ENCODE measurements around the gene ITGA3. TPM values are rescaled to one million over a fixed set of nuclear protein-coding genes. Genes with fewer than 3 reads are reported as not detected.
A peak's percentile ranks its signal among the peaks of the same experiment; 100 is the strongest.

The ITGA3 gene
- polyA plus RNA-seq (2011; rRNA removed), result 71.9 and 184 TPM in 2 replicates
- 179 and 204 TPM in 2 replicates for polyA minus RNA-seq (2011; rRNA and poly(A)+ RNA removed)

- no peaks in the 10 kb centered on the region for H3K27me3 ChIP-seq (ENCODE audit: control insufficient read depth, insufficient read depth, low read length)
- no peak for TF ChIP-seq CTCF (IDR thresholded peaks at IDR 0.05; ENCODE audit: insufficient read depth, low read depth, low read length)
- DNase-seq (ENCODE audit: low read depth), result no peak
- POLR2A ChIA-PET, result interaction anchor here (1.1 kb wide), 1 partner anchor 28 kb away, joined by 4 read pairs; no protein-coding TSS in a partner anchor
- CTCF ChIA-PET, result interaction anchor here (0.7 to 7.2 kb wide), 10 partner anchors 9 to 39 kb away, joined by 3 to 46 read pairs (median 5); partner anchors contain the start of gene PDK2
- H3K36me3 ChIP-seq (ENCODE audit: control insufficient read depth, insufficient read depth, low read length), result peaks cover 3% of the 10 kb centered on the region; the same call in 1 of the 2 replicates
- H3K4me3 ChIP-seq (ENCODE audit: low read depth, low read length), result peak within 1 kb of the TSS; percentile 84
These were observed at the start of gene ITGA3 for GRCh38 chr17:50055426-50056216. TSS of gene ITGA3 (plus strand) at chr17:50056110. CDS start at chr17:50056440, 330 bp downstream.

- ChIA-PET POLR2A (no interaction called here), CTCF (interaction anchor here (0.6 to 1.9 kb wide), 3 partner anchors 11 to 119 kb away, joined by 3 to 12 read pairs (median 4); no protein-coding TSS in a partner anchor)
- H3K36me3 ChIP-seq (ENCODE audit: control insufficient read depth, insufficient read depth, low read length), result no peaks in the 10 kb centered on the region
- H3K4me3 ChIP-seq (ENCODE audit: low read depth, low read length), result no peak overlapping the region
- H3K27me3 ChIP-seq (ENCODE audit: control insufficient read depth, insufficient read depth, low read length), result peaks cover 3% of the 10 kb centered on the region
- no peak for TF ChIP-seq CTCF (IDR thresholded peaks at IDR 0.05; ENCODE audit: insufficient read depth, low read depth, low read length)
- DNase-seq (ENCODE audit: low read depth), result no peak
These were observed 46.6 kb upstream of the ITGA3 start for GRCh38 chr17:50009282-50009681.

- no peak for TF ChIP-seq CTCF (IDR thresholded peaks at IDR 0.05; ENCODE audit: insufficient read depth, low read depth, low read length)
- Histone ChIP-seq H3K36me3 (ENCODE audit: control insufficient read depth, insufficient read depth, low read length) (no peaks in the 10 kb centered on the region), H3K27me3 (ENCODE audit: control insufficient read depth, insufficient read depth, low read length) (no peaks in the 10 kb centered on the region), H3K4me3 (ENCODE audit: low read depth, low read length) (no peak overlapping the region)
- CTCF ChIA-PET, result interaction anchor here (1.5 kb wide), 1 partner anchor 14 kb away, joined by 3 read pairs; no protein-coding TSS in a partner anchor
- DNase-seq (ENCODE audit: low read depth), result no peak
- POLR2A ChIA-PET, result no interaction called here
These were observed 42.8 kb upstream of the ITGA3 start for GRCh38 chr17:50013079-50013478.

DNA sequence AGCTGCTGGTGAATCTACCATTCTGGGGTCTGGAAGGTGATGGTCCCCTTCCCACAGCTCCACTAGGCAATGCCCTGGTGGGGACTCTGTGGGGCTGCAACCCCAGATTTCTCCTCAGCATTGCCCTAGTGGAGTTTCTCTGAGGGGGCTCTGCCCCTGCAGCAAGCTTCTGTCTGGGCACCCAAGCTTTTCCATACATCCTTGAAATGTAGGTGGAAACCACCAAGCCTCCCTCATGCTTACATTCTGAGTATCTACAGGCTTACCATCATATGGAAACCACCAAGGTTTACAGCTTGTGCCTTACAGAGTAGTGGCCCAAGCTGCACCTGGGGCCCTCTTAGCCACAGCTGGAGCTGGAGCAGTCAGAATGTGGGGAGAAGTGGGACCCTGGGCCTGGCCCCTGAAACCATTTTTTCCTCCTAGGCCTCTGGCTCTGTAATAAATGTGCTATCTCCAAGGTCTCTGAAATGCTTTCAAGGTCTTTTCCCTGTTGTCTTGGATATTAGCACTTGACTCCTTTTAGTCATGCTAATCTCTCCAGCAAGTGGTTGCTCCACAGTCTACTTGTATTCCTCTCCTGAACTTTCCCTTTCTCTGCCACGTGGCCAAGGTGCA is 41.3 kb upstream of the ITGA3 start:
- H3K27me3 ChIP-seq (ENCODE audit: control insufficient read depth, insufficient read depth, low read length), result no peaks in the 10 kb centered on the region
- CTCF ChIA-PET, result interaction anchor here (0.7 to 1.5 kb wide), 3 partner anchors 12 to 63 kb away, joined by 3 to 4 read pairs (median 3); no protein-coding TSS in a partner anchor
- no peak overlapping the region for H3K4me3 ChIP-seq (ENCODE audit: low read depth, low read length)
- POLR2A ChIA-PET, result no interaction called here
- DNase-seq (ENCODE audit: low read depth), result no peak
- H3K36me3 ChIP-seq (ENCODE audit: control insufficient read depth, insufficient read depth, low read length), result no peaks in the 10 kb centered on the region
- TF ChIP-seq CTCF (IDR thresholded peaks at IDR 0.05; ENCODE audit: insufficient read depth, low read depth, low read length), result no peak

- Histone ChIP-seq H3K36me3 (ENCODE audit: control insufficient read depth, insufficient read depth, low read length) (no peaks in the 10 kb centered on the region), H3K27me3 (ENCODE audit: control insufficient read depth, insufficient read depth, low read length) (no peaks in the 10 kb centered on the region), H3K4me3 (ENCODE audit: low read depth, low read length) (no peak overlapping the region)
- CTCF ChIA-PET, result interaction anchor here (1.4 kb wide), 1 partner anchor 18 kb away, joined by 4 read pairs; no protein-coding TSS in a partner anchor
- no peak for TF ChIP-seq CTCF (IDR thresholded peaks at IDR 0.05; ENCODE audit: insufficient read depth, low read depth, low read length)
- POLR2A ChIA-PET, result no interaction called here
- no peak for DNase-seq (ENCODE audit: low read depth)
These were observed 40.8 kb upstream of the ITGA3 start for GRCh38 chr17:50015146-50015545.
